Erythroblast (primary cell): ENCODE measurements around the gene ELK3.

Experiments
- GATA1 ChIP-seq: IDR thresholded peaks from 2 replicates; pipeline ENCODE4 v1.6.1; 2011; ENCODE audit warnings: low read depth, mild to moderate bottlenecking, control low read depth, low read length, moderate library complexity
- POLR2A ChIP-seq: IDR thresholded peaks from 2 replicates; pipeline ENCODE4 v1.6.1; 2011; ENCODE audit warnings: mild to moderate bottlenecking, low read length

DNA sequence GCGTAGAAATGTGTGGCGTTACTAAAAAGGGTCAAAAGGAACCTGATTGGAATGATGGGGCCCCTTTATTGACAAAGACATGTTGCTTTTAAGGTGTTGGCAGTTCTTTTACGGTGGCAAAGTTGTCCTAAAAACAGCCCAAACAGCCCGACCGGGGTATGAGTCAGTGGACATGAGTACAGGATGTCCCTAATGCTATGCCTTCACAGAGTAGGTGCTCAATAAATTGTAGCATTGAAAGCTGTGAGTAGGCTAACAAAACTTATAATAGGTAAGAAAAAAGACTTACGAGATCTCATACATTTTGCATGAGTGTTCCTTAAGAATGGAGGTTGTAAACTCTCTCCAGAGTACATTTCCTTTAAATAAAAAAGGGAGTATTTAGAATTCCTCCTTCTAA is 2.6 kb downstream of the ELK3 start:
- TF ChIP-seq POLR2A (no peak), GATA1 (no peak)
